NCI-H82 (cell line): ENCODE measurements around the gene TIMM17B.
"Not testable (repeated sequence)": the region's sequence is repeated elsewhere in the genome, so short reads cannot be mapped to it uniquely, and the experiment has no call there.

Experiments
- DNase-seq: peaks from one replicate; lab custom pipeline; 2025; lab: John Stamatoyannopoulos, UW

Gene TIMM17B

DNA sequence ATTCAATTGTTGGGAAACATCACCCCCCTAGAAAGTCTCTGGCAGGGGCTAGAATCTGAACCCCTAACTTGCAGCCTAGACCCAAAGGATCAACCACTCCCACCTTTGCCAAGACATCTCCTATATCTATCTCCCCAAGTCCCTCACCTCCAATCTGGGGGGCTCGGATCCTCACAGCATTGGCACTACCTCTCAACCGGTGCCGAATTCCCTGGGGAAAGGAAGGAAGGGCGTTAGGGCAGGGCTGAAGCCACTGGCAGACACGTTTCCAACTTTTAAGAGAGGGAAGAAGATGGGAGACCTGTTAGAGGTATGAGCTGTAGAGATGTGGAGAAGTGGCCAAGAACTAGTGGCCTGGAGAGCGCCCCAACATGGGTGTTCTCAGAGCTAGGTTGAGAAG is 2.7 kb downstream of the TIMM17B start:
- no peak for DNase-seq

DNA sequence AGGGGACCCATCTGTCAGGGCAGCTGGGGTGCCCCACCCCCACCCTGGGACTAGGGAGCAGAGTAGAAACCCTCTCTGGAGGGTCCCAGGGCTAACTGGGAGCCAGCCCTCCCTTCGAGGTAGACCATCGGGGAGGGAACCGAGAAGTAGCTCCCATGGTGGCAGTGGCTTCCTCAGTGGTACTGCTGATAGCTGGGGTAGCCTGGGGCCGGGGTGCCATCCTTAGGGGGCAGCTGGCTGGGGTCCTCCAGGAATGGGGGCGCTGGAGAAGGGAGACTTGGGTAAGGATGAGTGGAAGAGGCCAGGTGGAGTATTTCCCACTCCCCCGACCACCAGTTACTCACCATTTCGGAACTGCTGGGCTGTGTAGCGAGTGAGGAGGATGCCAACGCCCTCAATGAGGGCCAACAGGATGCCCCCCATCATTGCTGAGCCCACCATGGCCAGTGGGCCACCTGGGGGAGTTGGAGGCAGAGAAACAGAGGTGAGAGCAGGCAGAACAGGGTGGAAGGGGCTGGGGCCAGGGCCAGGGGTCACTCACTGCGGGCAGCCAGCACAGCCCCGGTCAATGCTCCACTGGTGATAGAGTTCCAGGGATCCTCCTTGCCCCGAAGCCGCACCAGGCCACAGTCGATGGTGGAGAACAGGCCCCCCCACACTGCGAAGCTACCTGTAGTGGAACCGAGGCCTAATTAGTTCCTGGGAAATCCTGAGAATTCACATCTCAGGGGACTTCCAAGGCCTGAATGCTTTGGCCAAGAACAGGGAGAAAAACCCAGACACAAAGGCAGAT is 3.8 kb downstream of the TIMM17B start:
- DNase-seq = no peak

DNA sequence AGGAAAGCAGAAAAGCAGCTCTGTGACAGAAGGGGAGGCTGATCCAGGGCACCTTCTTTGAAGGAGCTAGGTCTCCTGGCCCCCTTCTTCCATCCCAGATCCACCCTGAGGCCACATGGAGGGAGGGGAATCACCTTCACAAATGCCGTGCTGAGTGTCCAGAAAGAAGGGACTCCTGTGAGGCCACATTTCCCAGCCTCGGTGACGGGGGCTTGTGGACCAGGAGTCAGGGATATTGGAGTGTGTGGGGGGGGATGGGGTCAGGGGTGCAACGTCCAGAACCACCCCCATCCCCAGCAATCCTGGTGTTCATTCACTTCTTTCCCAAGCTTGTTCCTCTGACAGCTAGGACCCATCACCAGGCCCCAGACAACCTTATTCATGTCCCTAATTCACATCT is 4.7 kb downstream of the TIMM17B start:
- no peak for DNase-seq

DNA sequence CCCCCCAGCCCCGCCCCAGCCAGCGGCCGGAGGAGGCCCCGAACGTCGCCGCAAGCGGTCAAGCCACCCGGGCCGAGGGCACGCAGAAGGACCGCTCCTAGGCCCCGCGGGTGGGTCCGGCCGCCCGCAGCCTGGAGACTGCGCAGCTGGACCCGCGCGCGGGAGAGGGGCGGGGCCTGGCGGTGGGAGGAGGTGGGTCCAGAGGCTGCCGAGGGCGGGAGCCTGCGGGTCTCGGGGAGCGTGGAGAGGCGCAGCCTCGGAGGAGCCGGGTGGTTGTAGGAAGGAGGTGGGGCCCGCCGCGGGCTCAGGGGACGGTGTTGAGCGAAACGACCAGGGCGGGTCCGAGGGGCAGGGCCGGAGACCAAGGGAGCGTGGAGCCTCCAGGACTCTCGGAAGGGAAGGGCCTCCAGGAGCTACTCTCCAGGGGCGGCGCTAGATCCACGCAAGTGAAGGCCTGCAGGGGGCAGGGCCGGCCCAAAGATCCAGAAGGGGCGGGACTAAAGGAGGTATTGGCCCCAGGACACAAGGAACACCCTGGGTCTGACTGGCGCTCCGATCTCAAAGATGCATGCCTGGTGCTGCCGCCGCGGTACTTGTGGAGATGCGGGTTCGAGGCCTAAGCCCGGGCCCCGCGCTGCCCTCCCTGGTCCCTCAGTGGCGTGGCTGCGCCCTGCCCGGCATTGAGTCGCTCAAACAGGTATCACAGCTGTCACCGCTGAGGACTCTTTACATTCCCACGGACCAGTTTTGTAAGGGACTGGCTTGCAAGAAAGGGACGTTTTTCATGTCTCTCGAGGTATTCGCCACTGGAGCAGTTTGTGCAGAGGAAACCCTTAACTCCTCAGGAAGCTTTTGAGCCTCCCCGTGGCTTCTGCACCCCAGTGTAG is 5.9 kb downstream of the TIMM17B start:
- peak; percentile 94 for DNase-seq

DNA sequence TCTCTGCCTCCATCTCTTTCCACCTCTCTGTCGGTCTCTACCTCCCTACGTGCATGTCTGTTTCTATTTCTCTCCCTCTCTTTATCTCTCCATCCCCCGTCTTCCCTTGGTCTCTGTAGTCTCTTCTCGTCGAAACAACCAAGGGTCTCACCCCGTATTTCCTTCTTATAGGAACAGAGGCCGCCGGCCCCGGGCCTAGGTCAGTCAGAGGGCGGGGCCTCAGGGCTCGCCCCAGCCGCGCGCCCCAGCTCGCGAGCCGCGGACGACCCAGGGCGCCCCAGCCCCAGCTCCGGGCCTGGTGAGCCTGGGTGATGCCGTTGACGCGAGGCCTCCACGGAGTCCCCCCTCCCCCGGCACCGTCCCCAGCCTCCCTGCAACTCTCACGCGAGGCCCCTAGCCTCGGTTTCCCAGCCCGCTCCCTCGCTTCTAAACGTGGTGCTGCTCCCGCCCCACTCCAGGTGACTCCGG is 6.6 kb downstream of the TIMM17B start:
- DNase-seq = peak; percentile 44

DNA sequence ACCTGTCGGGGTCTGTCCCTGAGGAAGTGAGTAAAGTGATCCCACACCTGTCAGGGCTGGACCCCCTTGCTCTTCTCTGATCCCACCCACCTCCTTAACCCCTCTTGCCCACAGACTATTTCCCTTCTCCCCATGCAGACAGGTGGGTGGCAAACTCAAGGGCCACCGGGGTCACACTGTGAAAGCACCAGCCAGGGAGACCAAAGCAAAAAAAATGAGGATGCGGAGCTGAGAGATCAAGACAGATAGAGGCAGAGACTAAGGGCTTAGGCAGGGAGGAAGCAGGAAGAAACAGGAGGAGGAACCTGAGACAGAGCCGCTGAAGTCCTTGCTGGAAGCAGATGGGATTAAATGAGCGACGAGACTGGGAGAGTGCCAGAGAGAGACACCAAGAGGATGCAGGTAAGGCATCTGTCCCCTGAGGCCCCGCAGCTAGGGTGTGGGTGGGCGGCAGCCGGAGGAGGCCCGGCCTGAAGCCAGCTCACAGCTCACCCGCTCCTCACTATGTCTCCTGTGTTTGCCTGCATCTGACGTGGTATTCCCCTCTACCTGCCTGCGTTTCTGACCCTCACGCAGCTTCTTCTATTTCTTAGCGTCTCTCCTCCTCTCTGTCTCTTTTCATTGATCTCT is 7.2 kb downstream of the TIMM17B start:
- peak; percentile 81 for DNase-seq

DNA sequence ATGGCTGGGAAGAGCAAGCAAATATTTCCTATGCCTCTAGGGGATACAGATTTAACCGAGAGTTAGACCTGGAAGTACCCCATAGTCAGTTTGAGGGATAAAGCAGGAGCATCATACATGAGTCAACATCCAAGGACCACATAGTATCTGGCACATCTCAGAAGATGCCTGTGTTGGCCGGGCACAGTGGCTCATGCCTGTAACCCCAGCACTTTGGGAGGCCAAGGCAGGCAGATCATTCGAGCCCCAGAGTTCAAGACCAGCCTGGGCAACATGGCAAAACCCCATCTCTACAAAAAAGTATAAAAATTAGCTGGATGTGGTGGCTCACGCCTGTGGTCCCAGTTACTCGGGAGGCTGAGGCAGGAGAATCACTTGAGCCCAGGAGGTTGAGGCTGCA is 11.0 kb downstream of the TIMM17B start:
- DNase-seq = not testable (repeated sequence)

DNA sequence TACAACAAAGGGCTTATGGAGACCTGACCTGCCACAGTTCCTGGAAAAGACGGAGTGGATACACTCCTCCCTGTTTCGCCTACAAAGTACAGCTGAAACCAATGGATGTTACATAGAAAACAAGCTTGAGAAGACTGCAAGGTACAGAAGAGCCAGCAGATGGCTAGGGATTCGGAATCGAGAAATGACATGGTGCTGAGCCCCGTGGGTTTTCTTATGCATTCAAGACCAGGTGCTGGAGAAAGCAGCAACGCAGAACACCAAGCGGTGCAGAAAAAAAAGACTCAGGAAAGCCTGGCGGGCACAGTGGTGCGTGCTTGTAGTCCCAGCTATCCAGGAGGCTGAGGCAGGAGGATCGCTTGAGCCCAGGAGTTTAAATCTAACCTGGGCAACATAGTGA is 13.8 kb downstream of the TIMM17B start:
- DNase-seq = peak; percentile 62

DNA sequence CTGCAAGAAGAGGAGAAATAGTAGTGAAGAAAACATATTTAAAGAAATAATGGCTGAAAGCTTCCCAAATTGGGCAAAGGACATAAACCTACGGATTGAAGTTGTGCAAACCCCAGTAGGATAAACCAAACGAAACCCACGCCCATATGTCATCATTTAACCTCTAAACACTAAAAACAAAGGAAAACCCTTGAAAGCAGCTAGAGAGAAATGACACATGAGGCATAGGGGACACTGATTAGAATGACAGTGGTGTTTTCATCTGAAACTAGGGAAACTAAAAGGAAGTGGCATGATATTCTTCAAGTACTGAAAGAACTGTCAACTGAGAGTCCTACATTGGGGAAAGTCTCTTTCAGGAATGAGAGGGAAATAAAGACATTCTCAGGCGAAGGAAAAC is 20.6 kb downstream of the TIMM17B start:
- DNase-seq = not testable (repeated sequence)

DNA sequence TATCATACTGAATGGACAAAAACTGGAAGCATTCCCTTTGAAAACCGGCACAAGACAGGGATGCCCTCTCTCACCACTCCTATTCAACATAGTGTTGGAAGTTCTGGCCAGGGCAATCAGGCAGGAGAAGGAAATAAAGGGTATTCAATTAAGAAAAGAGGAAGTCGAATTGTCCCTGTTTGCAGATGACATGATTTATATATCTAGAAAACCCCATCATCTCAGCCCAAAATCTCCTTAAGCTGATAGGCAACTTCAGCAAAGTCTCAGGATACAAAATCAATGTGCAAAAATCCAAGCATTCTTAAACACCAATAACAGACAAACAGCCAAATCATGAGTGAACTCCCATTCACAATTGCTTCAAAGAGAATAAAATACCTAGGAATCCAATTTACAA is 25.6 kb downstream of the TIMM17B start:
- DNase-seq = not testable (repeated sequence)

DNA sequence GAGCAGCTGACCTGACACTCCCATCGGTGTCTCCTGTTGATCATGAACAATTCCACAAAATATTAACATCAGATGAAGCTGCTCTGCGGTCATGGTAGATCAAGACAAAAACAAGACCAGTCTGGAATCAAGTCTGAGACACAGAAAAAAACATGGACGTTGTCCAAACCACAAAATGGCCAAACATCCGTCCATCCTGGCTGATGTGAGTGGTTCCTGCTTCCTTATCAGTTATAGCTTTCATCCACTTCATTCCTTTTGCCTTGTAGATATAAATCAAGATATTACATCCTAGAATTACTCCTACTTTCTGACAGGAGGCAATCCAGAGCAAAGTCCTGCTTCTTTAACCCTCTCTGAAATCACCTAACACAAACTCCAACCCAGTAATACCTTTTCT is 33.4 kb downstream of the TIMM17B start:
- DNase-seq = no peak

DNA sequence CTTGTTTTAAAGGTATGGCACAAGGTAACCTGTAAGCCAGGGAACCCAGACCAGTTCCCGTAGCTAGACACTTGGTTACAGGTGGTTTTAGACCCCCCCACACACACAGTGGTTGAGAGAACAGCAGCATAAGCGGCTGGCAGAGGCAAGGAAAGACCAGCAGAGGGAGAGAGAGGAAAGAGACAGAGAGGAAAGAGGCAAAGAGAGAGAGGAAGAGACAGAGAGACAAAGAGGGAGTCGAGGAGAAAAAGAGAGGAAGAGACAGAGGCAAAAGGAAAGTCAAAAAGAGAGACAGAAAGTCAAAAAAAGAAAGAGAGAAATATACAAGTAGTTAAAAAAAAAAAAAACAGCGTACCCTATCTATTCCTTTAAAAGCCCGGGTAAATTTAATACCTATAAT is 42.7 kb downstream of the TIMM17B start:
- peak; percentile 39 for DNase-seq

DNA sequence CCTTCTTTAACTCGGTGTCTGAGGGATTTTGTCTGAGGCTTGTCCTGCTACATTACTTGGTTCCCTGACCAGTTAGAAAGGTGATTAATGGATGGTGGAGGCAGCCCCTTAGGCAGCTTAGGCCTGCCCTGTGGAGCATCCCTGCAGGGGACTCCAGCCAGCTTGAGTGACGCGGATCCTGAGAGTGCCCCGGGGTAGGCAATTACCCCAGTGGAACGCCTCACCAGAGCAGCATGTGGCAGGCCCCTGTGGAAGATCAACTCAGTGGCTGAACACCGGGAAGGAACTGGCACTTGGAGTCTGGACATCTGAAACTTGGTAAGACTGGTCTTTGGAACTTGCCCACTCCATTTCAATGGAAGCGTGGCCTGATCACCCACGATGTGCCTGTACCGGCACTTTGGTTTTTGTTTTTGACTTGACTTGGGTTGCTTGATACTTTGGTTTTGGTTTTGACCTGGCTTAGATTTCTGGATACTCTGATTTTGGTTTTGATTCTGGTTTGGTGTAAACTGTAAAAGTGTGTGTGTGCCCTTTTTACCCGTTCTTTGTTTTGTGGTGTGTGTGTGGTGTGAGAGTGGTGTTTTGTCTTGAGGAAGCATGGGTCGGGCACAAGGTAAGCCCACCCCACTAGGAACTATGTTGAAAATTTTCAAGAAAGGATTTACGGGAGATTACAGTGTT is 43.3 kb downstream of the TIMM17B start:
- DNase-seq = not testable (repeated sequence)

DNA sequence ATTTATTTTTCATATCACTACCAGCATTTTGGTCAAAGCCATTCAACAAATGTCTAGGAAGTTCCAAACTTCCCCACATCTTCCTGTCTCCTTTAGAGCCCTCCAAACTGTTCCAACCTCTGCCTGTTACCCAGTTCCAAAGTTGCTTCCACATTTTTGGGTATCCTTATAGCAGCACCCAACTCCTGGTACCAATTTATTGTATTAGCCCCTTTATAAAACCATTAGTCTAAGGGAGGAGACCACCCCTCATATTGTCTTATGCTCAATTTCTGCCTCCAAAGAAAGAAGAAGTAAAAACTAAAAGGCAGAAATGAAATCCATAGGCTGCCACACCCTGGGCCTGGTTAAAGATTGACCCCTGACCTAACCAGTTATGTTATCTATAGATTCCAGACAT is 44.1 kb downstream of the TIMM17B start:
- not testable (repeated sequence) for DNase-seq

DNA sequence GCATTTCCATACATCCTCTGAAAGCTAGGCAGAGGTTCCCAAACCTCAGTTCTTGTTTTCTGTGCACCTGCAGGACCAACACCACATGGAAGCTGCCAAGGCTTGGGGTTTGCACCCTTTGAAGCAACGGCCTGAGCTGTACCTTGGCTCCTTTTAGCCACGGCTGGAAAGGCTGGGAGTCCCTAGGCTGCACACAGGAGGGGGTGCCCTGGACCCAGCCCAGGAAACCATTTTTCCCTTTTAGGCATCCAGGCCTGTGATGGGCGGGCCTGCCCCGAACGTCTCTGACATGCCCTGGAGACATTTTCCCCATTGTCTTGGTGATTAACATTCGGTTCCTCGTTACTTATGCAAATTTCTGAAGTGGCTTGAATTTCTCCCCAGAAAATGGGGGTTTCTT is 44.7 kb downstream of the TIMM17B start:
- DNase-seq = no peak

DNA sequence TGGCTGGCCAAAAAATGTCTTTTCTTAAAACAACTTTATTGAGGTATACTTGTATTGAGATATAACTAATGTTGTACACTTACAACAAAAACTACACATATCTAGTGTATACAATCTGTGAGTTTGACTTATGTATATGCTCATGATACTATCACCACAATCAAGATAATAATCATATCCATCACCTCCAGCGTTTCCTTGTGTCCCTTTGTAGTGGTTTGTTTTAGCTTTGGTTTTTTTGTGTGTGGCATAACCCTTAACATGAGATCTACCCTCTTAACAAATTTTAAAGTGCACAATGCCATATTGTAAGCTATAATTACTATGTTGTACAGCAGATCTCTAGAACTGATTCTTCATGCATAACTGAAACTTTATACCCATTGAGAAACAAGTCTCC is 48.7 kb downstream of the TIMM17B start:
- no peak for DNase-seq
